ENCODE measurements around the gene BANK1.

- no peak for TF ChIP-seq CTCF (tag by site-specific recombination; IDR thresholded peaks at IDR 0.05)
- no peak for TF ChIP-seq YY2 (tag by site-specific recombination; IDR thresholded peaks at IDR 0.05)
- no peak for TF ChIP-seq ZBTB48 (tag by site-specific recombination; IDR thresholded peaks at IDR 0.05)
- no peak for TF ChIP-seq ZNF274 (IDR thresholded peaks at IDR 0.05; ENCODE audit: low read length)
- TF ChIP-seq ZNF274 (tag by site-specific recombination; IDR thresholded peaks at IDR 0.05; ENCODE audit: borderline replicate concordance), result no peak
- no peak for TF ChIP-seq SALL2 (tag by site-specific recombination; IDR thresholded peaks at IDR 0.05; ENCODE audit: borderline replicate concordance)
- TF ChIP-seq, protein P1, sequence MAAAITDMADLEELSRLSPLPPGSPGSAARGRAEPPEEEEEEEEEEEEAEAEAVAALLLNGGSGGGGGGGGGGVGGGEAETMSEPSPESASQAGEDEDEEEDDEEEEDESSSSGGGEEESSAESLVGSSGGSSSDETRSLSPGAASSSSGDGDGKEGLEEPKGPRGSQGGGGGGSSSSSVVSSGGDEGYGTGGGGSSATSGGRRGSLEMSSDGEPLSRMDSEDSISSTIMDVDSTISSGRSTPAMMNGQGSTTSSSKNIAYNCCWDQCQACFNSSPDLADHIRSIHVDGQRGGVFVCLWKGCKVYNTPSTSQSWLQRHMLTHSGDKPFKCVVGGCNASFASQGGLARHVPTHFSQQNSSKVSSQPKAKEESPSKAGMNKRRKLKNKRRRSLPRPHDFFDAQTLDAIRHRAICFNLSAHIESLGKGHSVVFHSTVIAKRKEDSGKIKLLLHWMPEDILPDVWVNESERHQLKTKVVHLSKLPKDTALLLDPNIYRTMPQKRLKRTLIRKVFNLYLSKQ (tag by site-specific recombination; IDR thresholded peaks at IDR 0.05; ENCODE audit: borderline replicate concordance), result no peak
- no peak for TF ChIP-seq PRDM6 (tag by site-specific recombination; IDR thresholded peaks at IDR 0.05)
- TF ChIP-seq ZNF121 (tag by site-specific recombination; IDR thresholded peaks at IDR 0.05), result no peak
- no peak for TF ChIP-seq ZNF140 (tag by site-specific recombination; IDR thresholded peaks at IDR 0.05)
- TF ChIP-seq ZNF580 (tag by site-specific recombination; IDR thresholded peaks at IDR 0.05), result no peak
Observed at GRCh38 chr4:102103368-102103767, 312.8 kb downstream of the BANK1 start.

Measured in HEK293 (cell line).